ENCODE measurements around the gene CAMK1D. TPM values are rescaled to one million over a fixed set of nuclear protein-coding genes. Genes with fewer than 3 reads are reported as not detected.
A peak's percentile ranks its signal among the peaks of the same experiment; 100 is the strongest.

The CAMK1D gene
- polyA plus RNA-seq, 2 of the 4 experiments (the other 2 are of a cell fraction): 6.6 to 12.5 TPM

GRCh38 chr10:12709000-12709401, 359.7 kb downstream of the CAMK1D start:
- no peak for TF ChIP-seq ESRRA (IDR thresholded peaks at IDR 0.05; ENCODE audit: borderline replicate concordance, low read length)
- 0 out of 2 replicates have a peak, but pooled peaks have one; percentile 9 for TF ChIP-seq HOXB13 (CRISPR knock-in tag; IDR thresholded peaks at IDR 0.05; ENCODE audit: low read depth)
- TF ChIP-seq GATA3 (IDR thresholded peaks at IDR 0.05; ENCODE audit: borderline replicate concordance): peak; percentile 23; the same call in 1 of the 2 replicates
- peak in 1 of 2 experiments; percentile 23; a peak in 1 of 5 replicates for TF ChIP-seq EP300 (IDR thresholded peaks at IDR 0.05)
- TF ChIP-seq FOSL2 (IDR thresholded peaks at IDR 0.05): peak; percentile 44; the same call in 1 of the 2 replicates
- TF ChIP-seq FOSL2 (CRISPR knock-in tag; IDR thresholded peaks at IDR 0.05): peak; percentile 79
- TF ChIP-seq RARB (CRISPR knock-in tag; IDR thresholded peaks at IDR 0.05): no peak
- TF ChIP-seq RAD21 (conservative IDR thresholded peaks at IDR 0.05 in 1 of 2, IDR thresholded peaks at IDR 0.05 in 1 of 2): 0 out of 5 replicates have a peak, but pooled peaks of 1 of the 2 experiments have one; percentile 8
- no peak for TF ChIP-seq CHD2 (IDR thresholded peaks at IDR 0.05; ENCODE audit: low read length, partially characterized antibody)
- CTCF ChIA-PET: interaction anchor here (0.7 to 7.5 kb wide), 15 partner anchors 11 to 445 kb away, joined by 3 to 76 read pairs (median 8); partner anchors contain the start of gene OPTN
- FAIRE-seq: no peak
- peak overlapping the region; percentile 82 to 94 for H3K27ac ChIP-seq
- peak in 1 of 2 experiments; percentile 58 for DNase-seq (ENCODE audit: low read depth in 1 of 2, low spot score in 1 of 2)
- no peak overlapping the region for H3K4me3 ChIP-seq
- POLR2A ChIA-PET: interaction anchor here (0.6 to 1.4 kb wide), 4 partner anchors 365 to 598 kb away, joined by 3 to 5 read pairs (median 4); no protein-coding TSS in a partner anchor
- peak; percentile 16 to 28; a peak in 3 of 6 replicates for ATAC-seq
- 8% methylated on average over 3 of the region's 3 CpGs for WGBS (ENCODE audit: missing lambda C conversion rate)
- peak overlapping the region; percentile 69 for H3K4me2 ChIP-seq
- peaks cover 72% of the 10 kb centered on the region for H3K4me1 ChIP-seq
- no peaks in the 10 kb centered on the region for H3K9me3 ChIP-seq

GRCh38 chr10:12709521-12709963, 360.2 kb downstream of the CAMK1D start:
- peak; percentile 40 to 55 for DNase-seq (ENCODE audit: low read depth in 1 of 2, low spot score in 1 of 2)
- Histone ChIP-seq H3K4me3 (no peak overlapping the region), H3K27ac (peak overlapping the region; percentile 82 to 94), H3K4me1 (peaks cover 67% of the 10 kb centered on the region), H3K9me3 (no peaks in the 10 kb centered on the region), H3K4me2 (peak overlapping the region; percentile 69)
- POLR2A ChIA-PET: interaction anchor here (0.6 to 1.4 kb wide), 3 partner anchors 365 to 445 kb away, joined by 3 to 5 read pairs (median 4); no protein-coding TSS in a partner anchor
- ATAC-seq: peak; percentile 22 to 27; a peak in 1 of 6 replicates
- CTCF ChIA-PET: interaction anchor here (0.7 to 7.5 kb wide), 25 partner anchors 8 to 495 kb away, joined by 3 to 76 read pairs (median 5); partner anchors contain the start of genes CAMK1D and OPTN
- FAIRE-seq: peak; percentile 83
- WGBS (ENCODE audit: missing lambda C conversion rate): 12% methylated on average over 4 of the region's 4 CpGs
- TF ChIP-seq KDM5A (IDR thresholded peaks at IDR 0.05) (no peak), POLR2A (IDR thresholded peaks at IDR 0.05; ENCODE audit: low read length) (no peak), RNF2 (IDR thresholded peaks at IDR 0.05; ENCODE audit: borderline replicate concordance, low read depth) (no peak), HOXB5 (CRISPR knock-in tag; IDR thresholded peaks at IDR 0.05) (no peak), CBX2 (IDR thresholded peaks at IDR 0.05; ENCODE audit: borderline replicate concordance, low read depth) (no peak), RCOR1 (IDR thresholded peaks at IDR 0.05; ENCODE audit: low read depth, low read length) (no peak), FOXS1 (CRISPR knock-in tag; IDR thresholded peaks at IDR 0.05) (no peak), HOXB13 (CRISPR knock-in tag; IDR thresholded peaks at IDR 0.05; ENCODE audit: low read depth) (no peak), MAZ (IDR thresholded peaks at IDR 0.05; ENCODE audit: borderline replicate concordance, low read depth, low read length) (no peak), ZC3H11A (IDR thresholded peaks at IDR 0.05) (no peak), RFX5 (IDR thresholded peaks at IDR 0.05) (no peak), GATA3 (IDR thresholded peaks at IDR 0.05; ENCODE audit: borderline replicate concordance) (peak; percentile 84), NFE2L2 (conservative IDR thresholded peaks at IDR 0.05; ENCODE audit: low read length) (no peak), MAFK (IDR thresholded peaks at IDR 0.05; ENCODE audit: partially characterized antibody) (no peak), RAD21 (conservative IDR thresholded peaks at IDR 0.05 in 1 of 2, IDR thresholded peaks at IDR 0.05 in 1 of 2) (no peak; a peak in 1 of 5 replicates), CHD4 (IDR thresholded peaks at IDR 0.05; ENCODE audit: borderline replicate concordance) (no peak), HES2 (IDR thresholded peaks at IDR 0.05) (0 out of 2 replicates have a peak, but pooled peaks have one; percentile 19), TFCP2L1 (CRISPR knock-in tag; IDR thresholded peaks at IDR 0.05) (no peak), NR3C1 (IDR thresholded peaks at IDR 0.05) (no peak), SREBF2 (IDR thresholded peaks at IDR 0.05) (no peak), NPAS2 (CRISPR knock-in tag; IDR thresholded peaks at IDR 0.05; ENCODE audit: borderline replicate concordance) (no peak), EHF (CRISPR knock-in tag; IDR thresholded peaks at IDR 0.05) (no peak), ZSCAN20 (CRISPR knock-in tag; IDR thresholded peaks at IDR 0.05) (no peak), FOSL2 (IDR thresholded peaks at IDR 0.05) (peak; percentile 57; the same call in 1 of the 2 replicates), FOSL2 (CRISPR knock-in tag; IDR thresholded peaks at IDR 0.05) (peak; percentile 52), HOXA7 (CRISPR knock-in tag; IDR thresholded peaks at IDR 0.05) (no peak), PHF8 (IDR thresholded peaks at IDR 0.05; ENCODE audit: borderline replicate concordance, low read depth) (no peak), HDAC2 (IDR thresholded peaks at IDR 0.05) (no peak)
- TF ChIP-seq, protein P1, sequence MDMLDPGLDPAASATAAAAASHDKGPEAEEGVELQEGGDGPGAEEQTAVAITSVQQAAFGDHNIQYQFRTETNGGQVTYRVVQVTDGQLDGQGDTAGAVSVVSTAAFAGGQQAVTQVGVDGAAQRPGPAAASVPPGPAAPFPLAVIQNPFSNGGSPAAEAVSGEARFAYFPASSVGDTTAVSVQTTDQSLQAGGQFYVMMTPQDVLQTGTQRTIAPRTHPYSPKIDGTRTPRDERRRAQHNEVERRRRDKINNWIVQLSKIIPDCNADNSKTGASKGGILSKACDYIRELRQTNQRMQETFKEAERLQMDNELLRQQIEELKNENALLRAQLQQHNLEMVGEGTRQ (IDR thresholded peaks at IDR 0.05): no peak
- TF ChIP-seq, protein P2, sequence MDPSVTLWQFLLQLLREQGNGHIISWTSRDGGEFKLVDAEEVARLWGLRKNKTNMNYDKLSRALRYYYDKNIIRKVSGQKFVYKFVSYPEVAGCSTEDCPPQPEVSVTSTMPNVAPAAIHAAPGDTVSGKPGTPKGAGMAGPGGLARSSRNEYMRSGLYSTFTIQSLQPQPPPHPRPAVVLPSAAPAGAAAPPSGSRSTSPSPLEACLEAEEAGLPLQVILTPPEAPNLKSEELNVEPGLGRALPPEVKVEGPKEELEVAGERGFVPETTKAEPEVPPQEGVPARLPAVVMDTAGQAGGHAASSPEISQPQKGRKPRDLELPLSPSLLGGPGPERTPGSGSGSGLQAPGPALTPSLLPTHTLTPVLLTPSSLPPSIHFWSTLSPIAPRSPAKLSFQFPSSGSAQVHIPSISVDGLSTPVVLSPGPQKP (IDR thresholded peaks at IDR 0.05; ENCODE audit: low read depth, low read length): no peak
- TF ChIP-seq, protein P3, sequence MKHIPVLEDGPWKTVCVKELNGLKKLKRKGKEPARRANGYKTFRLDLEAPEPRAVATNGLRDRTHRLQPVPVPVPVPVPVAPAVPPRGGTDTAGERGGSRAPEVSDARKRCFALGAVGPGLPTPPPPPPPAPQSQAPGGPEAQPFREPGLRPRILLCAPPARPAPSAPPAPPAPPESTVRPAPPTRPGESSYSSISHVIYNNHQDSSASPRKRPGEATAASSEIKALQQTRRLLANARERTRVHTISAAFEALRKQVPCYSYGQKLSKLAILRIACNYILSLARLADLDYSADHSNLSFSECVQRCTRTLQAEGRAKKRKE (CRISPR knock-in tag; IDR thresholded peaks at IDR 0.05; ENCODE audit: low read depth): no peak
